Skin epidermis (tissue), 12 donors: ENCODE measurements around the gene RBM20.

Source experiments
- H3K27ac ChIP-seq, 21 experiments: fragments of 200-600 bp; sonication (generic) in 11 of 21; one replicate each; pipeline ENCODE4 v1.5.0; 2020; ENCODE audit warnings: mild to moderate bottlenecking in 3 of 21, inconsistent platforms in 2 of 21, moderate library complexity in 2 of 21
- H3K4me3 ChIP-seq, 7 experiments: fragments of 200-600 bp; sonication (generic) in 2 of 7; one replicate each; pipeline ENCODE4 v1.5.0; 2020; ENCODE audit warnings: inconsistent platforms in 2 of 7, mild to moderate bottlenecking in 2 of 7, moderate library complexity in 1 of 7

RBM20 gene

DNA sequence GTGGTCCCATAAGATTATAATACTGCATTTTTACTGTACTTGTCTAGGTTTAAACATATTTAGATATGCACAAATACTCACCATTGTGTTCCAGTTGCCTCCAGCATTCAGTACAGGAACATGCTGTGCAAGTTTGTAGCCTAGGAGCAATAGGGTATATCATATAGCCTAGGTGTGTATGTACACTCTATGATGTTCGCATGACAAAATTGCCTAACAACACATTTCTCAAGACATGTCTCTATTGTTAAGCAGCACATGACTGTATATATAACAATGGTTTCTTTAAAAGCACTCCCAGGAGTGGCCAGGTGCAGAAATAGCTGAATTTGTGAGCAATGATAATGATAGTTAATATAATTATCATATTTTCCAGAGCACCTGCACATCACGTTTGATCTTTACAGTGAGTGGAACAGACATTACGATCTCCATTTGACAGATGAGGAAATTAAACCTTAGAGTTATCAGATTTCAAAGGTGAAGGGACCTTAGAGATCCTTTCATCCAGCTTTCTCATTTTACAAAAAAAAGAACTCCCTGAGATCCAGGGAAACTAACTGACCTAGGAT, 128.4 kb downstream of the RBM20 start:
- peak overlapping the region in 1 of 21 experiments; percentile 43 for H3K27ac ChIP-seq
- no peak overlapping the region for H3K4me3 ChIP-seq

GRCh38 chr10:110773693-110774068, 129.5 kb downstream of the RBM20 start:
- Histone ChIP-seq H3K27ac (peak overlapping the region in 14 of 21 experiments; percentile 7 to 56 (median 34)), H3K4me3 (no peak overlapping the region)

DNA sequence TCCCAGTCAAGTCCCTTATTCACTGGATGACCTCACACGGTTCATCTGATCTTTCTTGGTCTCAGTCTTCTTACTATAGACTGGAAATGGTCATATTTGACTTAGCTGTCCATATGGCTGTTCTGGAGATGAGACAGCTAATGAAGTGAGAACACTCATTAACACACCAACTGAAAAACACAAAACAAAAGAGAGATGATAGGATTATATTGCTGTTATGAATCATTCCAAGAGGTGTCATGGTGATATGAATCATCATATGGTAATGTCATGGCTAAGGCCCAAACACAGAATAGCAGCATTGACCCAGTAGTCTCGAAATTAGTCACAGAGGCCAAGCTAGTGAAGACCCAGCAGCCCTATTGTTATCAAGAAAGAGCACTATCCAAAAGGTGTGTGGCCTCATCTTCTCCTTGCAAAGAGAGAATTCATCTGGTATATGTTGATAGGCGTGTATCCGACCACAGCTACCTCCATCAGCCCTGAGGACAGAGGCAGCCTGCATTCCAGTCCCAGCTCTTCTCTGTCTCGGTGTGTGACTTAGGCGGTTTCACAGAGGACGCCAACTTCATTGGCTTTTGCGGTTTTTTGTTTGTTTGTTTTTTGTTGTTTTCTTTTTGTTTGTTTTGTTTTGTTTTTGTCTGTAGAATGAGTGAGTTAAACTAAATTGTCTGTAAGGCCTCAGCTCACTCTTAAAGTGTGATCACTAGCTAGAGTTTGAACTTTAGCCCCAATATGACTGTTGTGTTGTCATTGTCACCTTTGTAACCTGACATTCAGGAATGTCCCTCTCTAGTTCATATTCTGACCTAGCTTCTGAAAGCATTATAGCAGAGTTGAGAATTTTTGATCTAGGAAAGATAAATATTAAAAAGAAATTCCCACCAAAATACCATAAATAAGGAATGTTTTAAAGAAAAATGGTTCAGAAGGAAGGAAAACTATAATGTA, 130.2 kb downstream of the RBM20 start:
- Histone ChIP-seq H3K4me3 (no peak overlapping the region), H3K27ac (peak overlapping the region in 15 of 21 experiments; percentile 7 to 55 (median 32))

- peak overlapping the region in 3 of 21 experiments; percentile 4 to 31 (median 17) for H3K27ac ChIP-seq
- H3K4me3 ChIP-seq, result no peak overlapping the region
Measured at GRCh38 chr10:110775020-110775375, 130.9 kb downstream of the RBM20 start.

DNA sequence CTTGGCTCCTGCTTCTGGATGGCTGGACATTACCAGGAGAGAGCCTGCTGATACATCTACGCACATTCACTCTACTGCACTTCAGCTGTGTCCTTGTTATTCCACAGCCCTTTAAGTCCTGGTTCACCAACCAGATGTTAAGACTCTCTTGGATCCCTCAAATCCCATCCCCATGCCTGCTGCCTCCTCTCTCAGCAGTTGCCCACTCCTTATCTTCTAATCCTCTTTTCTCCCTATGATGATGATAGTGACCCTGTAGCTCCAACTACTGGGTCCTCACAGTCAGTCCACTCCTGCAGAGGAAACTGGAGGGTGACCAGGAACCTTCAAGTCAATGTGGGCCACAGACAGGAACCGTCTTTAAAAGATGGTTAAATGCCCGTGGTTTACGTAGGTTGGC, 131.3 kb downstream of the RBM20 start:
- Histone ChIP-seq H3K4me3 (no peak overlapping the region), H3K27ac (peak overlapping the region in 1 of 21 experiments; percentile 4)

GRCh38 chr10:110777017-110777416, 132.9 kb downstream of the RBM20 start:
- Histone ChIP-seq H3K27ac (no peak overlapping the region), H3K4me3 (no peak overlapping the region)

DNA sequence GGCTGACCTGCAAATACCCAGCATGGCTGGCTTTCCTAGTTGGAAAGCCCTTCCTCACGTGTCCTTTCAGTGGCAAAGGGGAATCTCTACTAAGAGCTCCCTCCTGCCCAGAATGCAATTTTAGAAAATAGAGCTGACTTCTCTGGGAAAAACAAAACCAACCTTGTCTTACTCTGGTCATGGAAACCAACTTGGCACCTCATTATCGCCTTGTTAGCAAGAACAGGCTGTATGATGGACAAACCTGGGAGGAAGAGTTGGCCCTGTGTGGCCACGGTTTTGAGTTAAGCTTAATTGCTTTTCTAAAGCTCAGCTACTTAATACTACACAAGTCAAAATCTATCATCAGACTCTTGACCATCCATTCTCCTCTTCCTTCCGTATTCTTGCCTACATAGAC, 133.5 kb downstream of the RBM20 start:
- H3K4me3 ChIP-seq, result no peak overlapping the region
- no peak overlapping the region for H3K27ac ChIP-seq

- H3K27ac ChIP-seq, result no peak overlapping the region
- H3K4me3 ChIP-seq, result no peak overlapping the region
Measured at GRCh38 chr10:110778211-110778610, 134.1 kb downstream of the RBM20 start.

GRCh38 chr10:110779489-110779888, 135.4 kb downstream of the RBM20 start:
- H3K4me3 ChIP-seq, result no peak overlapping the region
- H3K27ac ChIP-seq, result no peak overlapping the region

DNA sequence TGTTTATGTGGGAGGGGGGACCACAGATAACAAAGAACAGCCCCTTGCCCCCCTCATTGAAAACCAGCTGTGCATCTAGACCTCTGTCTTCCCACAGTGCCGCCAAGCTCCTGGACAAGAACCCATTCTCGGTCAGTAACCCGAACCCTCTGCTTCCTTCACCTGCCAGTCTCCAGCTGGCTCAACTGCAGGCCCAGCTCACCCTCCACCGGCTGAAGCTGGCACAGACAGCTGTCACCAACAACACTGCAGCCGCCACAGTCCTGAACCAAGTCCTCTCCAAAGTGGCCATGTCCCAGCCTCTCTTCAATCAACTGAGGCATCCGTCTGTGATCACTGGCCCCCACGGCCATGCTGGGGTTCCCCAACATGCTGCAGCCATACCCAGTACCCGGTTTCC, 136.6 kb downstream of the RBM20 start:
- Histone ChIP-seq H3K4me3 (no peak overlapping the region), H3K27ac (no peak overlapping the region)

DNA sequence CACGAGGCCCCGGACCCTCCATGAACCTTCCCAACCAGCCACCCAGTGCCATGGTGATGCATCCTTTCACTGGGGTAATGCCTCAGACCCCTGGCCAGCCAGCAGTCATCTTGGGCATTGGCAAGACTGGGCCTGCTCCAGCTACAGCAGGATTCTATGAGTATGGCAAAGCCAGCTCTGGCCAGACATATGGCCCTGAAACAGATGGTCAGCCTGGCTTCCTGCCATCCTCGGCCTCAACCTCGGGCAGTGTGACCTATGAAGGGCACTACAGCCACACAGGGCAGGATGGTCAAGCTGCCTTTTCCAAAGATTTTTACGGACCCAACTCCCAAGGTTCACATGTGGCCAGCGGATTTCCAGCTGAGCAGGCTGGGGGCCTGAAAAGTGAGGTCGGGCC, 137.0 kb downstream of the RBM20 start:
- Histone ChIP-seq H3K27ac (no peak overlapping the region), H3K4me3 (no peak overlapping the region)

DNA sequence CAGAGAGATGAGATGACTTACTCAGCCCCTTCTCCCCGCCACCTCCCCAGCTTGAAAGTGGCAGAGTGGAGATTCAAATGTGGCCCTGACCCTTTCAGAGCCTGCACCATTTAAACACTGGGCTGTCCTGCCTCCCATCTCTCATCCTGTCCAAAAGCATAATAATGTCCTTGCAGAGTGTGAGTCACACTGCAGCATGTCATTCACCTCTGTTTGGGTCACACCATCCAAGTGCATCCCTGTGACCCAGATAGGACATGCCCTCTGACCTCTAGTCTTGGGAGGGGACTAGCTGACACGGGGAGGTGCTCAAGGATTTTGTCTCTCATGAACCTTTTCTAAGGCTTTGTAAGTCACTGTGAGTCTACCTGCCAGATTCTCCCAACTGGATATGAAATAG, 138.5 kb downstream of the RBM20 start:
- H3K27ac ChIP-seq, result no peak overlapping the region

GRCh38 chr10:110783509-110784107, 139.5 kb downstream of the RBM20 start:
- Histone ChIP-seq H3K4me3 (no peak overlapping the region), H3K27ac (peak overlapping the region in 1 of 21 experiments; percentile 24)

More for the DNA sequence above, 138.5 kb downstream of the RBM20 start:
- no peak overlapping the region for H3K4me3 ChIP-seq

- H3K27ac ChIP-seq, result no peak overlapping the region
- H3K4me3 ChIP-seq, result no peak overlapping the region
Measured at GRCh38 chr10:110784198-110784597, 140.1 kb downstream of the RBM20 start.

GRCh38 chr10:110786172-110786571, 142.0 kb downstream of the RBM20 start:
- no peak overlapping the region for H3K4me3 ChIP-seq
- peak overlapping the region in 2 of 21 experiments; percentile 10 to 17 for H3K27ac ChIP-seq

- no peak overlapping the region for H3K27ac ChIP-seq
Measured at GRCh38 chr10:110788620-110789385, 144.7 kb downstream of the RBM20 start.

GRCh38 chr10:110789604-110790433, 145.7 kb downstream of the RBM20 start:
- H3K27ac ChIP-seq, result no peak overlapping the region
- H3K4me3 ChIP-seq, result no peak overlapping the region

More at GRCh38 chr10:110788620-110789385, 144.7 kb downstream of the RBM20 start:
- no peak overlapping the region for H3K4me3 ChIP-seq

DNA sequence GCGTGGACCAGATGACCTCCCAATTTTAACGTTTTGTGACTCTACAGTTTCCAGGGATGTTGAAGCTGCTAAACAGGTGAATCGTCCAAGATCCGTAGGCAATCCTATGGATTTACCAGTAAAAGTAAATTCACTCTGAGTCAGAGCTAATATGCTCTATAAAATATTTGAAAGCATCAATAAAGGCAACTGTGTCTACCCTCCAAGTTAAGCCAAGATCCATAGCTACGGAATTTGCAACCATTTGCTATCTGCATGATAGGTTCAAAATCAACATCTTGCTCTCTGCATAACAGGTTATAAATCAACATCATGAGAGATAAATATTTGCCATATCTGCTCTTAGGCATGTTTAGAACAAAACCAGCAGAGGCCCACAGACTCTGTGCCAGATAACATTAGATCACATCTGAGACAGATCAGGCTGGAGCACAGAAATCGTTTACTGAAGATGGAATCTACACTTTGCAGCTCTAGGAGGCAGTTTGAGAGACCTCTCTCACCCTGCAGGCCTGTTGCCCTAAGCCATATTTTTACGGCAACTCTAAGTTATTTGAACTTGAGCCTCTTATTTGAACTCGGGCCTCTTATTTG, 146.9 kb downstream of the RBM20 start:
- no peak overlapping the region for H3K27ac ChIP-seq
- H3K4me3 ChIP-seq, result no peak overlapping the region
